HG03378 (cell line): ENCODE data around the gene ARMH4.

Experiments
- ATAC-seq: cut with Tn5 transposase; IDR thresholded peaks from one replicate; pipeline ENCODE4 v1.9.1; 2021; ENCODE audit warnings: mild to moderate bottlenecking, moderate library complexity; ENCODE audit not compliant: unreplicated experiment

The ARMH4 gene

GRCh38 chr14:58104808-58105207 lies 47.2 kb downstream of the ARMH4 start:
- ATAC-seq: no peak

- ATAC-seq: no peak
Observed at GRCh38 chr14:58100735-58101368, 51.2 kb downstream of the ARMH4 start.

- no peak for ATAC-seq
Observed at GRCh38 chr14:58099682-58100081, 52.3 kb downstream of the ARMH4 start.

DNA sequence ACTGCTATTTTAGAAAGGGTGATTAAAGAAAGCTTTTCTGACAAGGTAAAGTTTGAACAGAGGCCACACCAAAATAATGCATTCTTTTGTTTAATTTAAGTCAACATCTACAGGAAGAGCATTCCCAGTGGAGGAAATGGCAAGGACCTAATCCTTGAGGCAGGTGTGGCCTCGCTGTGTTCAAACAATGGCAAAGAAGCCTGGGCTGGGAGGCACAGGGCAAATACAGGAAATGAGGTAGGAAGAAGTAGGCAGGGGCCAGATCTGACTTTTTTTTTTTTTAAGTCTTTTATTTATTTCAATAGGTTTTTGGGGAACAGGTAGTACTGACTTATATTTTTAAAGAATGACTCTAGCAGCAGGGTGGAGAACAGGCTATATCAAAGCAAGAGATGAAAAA lies 53.5 kb downstream of the ARMH4 start:
- no peak for ATAC-seq

- ATAC-seq: no peak
Observed at GRCh38 chr14:58096731-58097130, 55.3 kb downstream of the ARMH4 start.

GRCh38 chr14:58091883-58092630 lies 60.0 kb downstream of the ARMH4 start:
- ATAC-seq: no peak

GRCh38 chr14:58089612-58090011 lies 62.4 kb downstream of the ARMH4 start:
- no peak for ATAC-seq

- no peak for ATAC-seq
Observed at GRCh38 chr14:58088961-58089360, 63.1 kb downstream of the ARMH4 start.

DNA sequence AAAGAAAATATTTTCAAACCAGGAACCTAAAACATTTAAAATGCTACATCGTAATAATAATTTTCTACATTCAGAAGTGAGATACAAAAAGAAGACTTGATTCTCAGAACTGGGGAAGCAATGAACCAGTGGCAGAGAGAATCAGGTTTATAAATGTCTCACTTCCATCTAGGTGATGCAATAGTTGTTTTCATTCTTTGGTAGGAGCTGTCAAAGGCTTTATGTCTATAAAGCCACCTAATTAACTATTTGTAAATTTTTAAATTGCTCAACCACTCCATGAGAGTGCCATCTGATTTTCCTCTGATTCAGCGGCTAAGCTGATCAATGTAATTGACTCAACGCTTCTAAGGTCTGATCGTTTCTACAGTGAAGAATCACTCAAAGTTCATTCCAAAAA lies 66.1 kb downstream of the ARMH4 start:
- ATAC-seq: no peak

GRCh38 chr14:58082491-58083098 lies 69.4 kb downstream of the ARMH4 start:
- ATAC-seq: no peak

DNA sequence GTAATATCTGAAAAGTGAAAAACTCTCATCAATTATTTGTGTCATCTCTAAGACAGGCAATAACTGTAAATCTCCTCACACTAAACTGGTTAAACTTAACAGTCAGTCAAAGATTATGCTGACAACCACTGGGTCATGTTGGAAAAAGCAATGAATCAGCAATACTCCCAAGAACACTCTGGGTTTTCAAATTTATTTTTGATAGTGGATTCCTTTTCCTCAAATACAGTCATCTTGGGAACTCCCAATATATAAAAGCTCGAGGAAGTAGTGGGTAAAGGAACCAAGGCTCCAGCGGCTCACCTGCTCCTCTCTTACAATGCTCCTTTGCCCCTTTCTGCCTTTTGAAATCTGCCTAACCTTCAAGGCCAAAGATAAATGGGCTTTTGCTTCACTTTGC lies 70.0 kb downstream of the ARMH4 start:
- ATAC-seq: no peak

GRCh38 chr14:58078471-58078870 lies 73.5 kb downstream of the ARMH4 start:
- no peak for ATAC-seq

- ATAC-seq: no peak
Observed at GRCh38 chr14:58078068-58078467, 73.9 kb downstream of the ARMH4 start.

- no peak for ATAC-seq
Observed at GRCh38 chr14:58077621-58078020, 74.4 kb downstream of the ARMH4 start.

DNA sequence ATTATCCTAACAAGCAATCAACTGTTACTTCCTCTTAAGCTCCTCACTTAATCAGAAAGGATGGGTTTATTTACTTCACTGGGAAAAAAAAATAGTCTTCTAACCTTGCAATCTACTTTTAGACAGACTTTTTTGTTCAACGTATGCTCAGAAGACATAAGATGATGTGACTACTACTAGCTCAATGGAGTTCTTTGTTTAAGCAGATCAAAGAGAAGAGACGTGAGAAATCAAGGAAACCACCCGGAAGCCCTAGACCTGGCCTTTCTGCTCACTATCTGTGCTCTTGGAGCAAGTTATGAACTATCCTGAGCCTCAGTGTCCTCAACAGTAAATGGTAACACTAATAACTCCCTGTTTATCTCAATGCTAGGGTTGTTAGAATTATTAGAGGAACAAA lies 78.5 kb downstream of the ARMH4 start:
- no peak for ATAC-seq

GRCh38 chr14:58072288-58073071 lies 79.5 kb downstream of the ARMH4 start:
- peak; percentile 81 for ATAC-seq

DNA sequence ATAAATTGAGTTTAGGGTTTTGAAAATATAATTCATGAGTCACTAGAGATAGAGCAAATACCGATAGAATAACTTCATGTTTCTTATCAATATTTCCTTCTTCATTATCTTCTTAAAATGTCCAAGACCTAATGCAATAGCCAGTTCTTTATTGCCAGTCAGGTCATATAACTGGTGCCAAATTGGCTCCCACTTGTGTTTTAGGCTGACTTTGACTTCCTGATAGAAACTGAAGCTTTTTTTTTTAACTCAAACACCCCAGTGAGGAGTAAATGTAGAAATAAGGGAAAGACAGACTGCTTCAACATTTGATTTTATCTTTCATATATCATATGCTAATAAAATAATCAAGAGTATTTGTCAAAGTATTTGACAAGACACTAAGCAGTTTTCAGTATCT lies 80.7 kb downstream of the ARMH4 start:
- no peak for ATAC-seq

GRCh38 chr14:58068306-58068705 lies 83.7 kb downstream of the ARMH4 start:
- ATAC-seq: no peak

DNA sequence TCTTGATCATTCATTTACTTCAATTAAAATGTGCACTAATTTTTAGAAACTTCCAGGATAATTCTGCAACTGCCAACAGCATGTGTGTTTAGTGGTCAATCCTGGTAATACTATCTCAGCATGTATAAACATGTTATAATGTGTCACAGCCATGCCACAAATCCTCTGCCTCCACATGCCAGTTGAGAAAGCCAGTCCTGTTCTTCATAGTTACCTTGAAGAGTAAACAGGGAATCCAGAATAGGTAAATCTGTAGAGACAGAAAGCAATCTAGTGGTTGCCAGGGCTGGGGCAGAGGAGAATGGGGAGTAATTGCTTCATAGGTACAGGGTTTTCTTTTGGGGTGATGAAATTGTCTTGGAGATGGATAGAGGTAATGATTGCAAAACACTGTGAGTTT lies 85.9 kb downstream of the ARMH4 start:
- no peak for ATAC-seq

DNA sequence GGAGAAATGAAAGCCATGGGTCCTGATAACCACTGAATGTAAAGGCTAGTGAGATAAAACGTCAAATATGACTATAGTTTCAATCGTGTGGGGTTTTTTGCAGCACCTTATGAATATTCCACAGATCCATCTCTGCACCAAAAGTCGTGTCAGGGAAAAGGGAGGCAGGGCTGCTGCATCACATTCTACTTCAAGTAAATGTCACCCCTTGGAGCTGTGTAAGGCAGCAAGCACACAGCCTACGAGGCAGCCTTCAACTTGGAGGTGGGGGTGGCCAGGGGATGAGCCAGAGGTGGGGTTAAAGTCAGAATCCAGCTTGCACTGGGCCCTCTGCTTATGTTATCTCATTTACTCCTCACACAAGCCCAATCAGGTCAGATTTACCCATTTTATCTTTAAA lies 90.4 kb downstream of the ARMH4 start:
- ATAC-seq: no peak

- no peak for ATAC-seq
Observed at GRCh38 chr14:58060898-58061297, 91.1 kb downstream of the ARMH4 start.

DNA sequence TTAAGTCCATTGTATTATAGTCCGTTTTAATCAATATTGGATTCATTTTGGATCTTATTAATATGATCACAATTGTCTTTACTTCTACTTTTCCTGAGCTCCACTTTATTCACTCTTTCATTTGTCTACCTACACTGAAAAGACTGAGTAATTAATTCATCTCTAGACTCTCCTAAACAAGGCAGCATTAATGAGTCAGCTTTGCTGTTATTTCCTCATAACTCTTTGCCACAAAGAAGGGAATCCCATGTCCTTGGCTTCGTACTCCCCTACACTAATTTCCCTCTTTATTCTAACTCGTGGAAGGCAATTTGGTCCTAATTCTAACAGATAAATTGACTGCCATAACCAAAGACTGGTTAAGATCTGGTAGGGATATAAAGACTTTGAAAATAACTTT lies 91.9 kb downstream of the ARMH4 start:
- ATAC-seq: no peak
